DND-41 (cell line): Measurements from ENCODE around the gene CPPED1.

Experiments
- ATAC-seq: fragments of 200-7000 bp; cut with Tn5 transposase; 3 replicates; pipeline ENCODE4 v1.9.1; 2021; ENCODE audit warnings: low read depth; ENCODE audit not compliant: insufficient read depth
- DNase-seq: peaks from one replicate; pipeline ENCODE4 v3.0.0-alpha.2; 2020
- H2AFZ ChIP-seq: 2 replicates; pipeline ENCODE4 v1.6.0; 2012; ENCODE audit warnings: low read depth, low read length
- H3K27ac ChIP-seq: 2 replicates; pipeline ENCODE4 v1.5.1; 2012; ENCODE audit warnings: low read length, inconsistent platforms
- H3K27me3 ChIP-seq: fragments of 200-600 bp; sonication (generic); 2 replicates; pipeline ENCODE4 v1.6.0; 2012; ENCODE audit warnings: low read length, mild to moderate bottlenecking, inconsistent platforms; ENCODE audit not compliant: insufficient read depth, poor library complexity
- H3K36me3 ChIP-seq: 2 replicates; pipeline ENCODE4 v1.5.1; 2012; ENCODE audit warnings: low read length, inconsistent platforms; ENCODE audit not compliant: insufficient read depth
- H3K4me1 ChIP-seq: 2 replicates; pipeline ENCODE4 v1.5.1; 2012; ENCODE audit warnings: mild to moderate bottlenecking, low read length; ENCODE audit not compliant: insufficient read depth
- H3K4me2 ChIP-seq: 2 replicates; pipeline ENCODE4 v1.6.0; 2012; ENCODE audit warnings: mild to moderate bottlenecking, moderate library complexity, low read length, inconsistent platforms; ENCODE audit not compliant: insufficient read depth
- H3K4me3 ChIP-seq, 2 experiments: fragments of 200-600 bp in 1 of 2; shearing (Covaris generic) in 1 of 2; 2 replicates each; pipeline ENCODE4 v1.5.1; 2012 to 2016; ENCODE audit warnings: inconsistent platforms in 2 of 2, low read length in 2 of 2, mild to moderate bottlenecking in 2 of 2, low read depth in 1 of 2, moderate library complexity in 1 of 2
- H3K79me2 ChIP-seq: 2 replicates; pipeline ENCODE4 v1.6.0; 2012; ENCODE audit warnings: low read length, inconsistent platforms; ENCODE audit not compliant: insufficient read depth
- H3K9ac ChIP-seq: 2 replicates; pipeline ENCODE4 v1.6.0; 2012; ENCODE audit warnings: low read depth, mild to moderate bottlenecking, inconsistent platforms, low read length, moderate library complexity
- H3K9me3 ChIP-seq: 2 replicates; pipeline ENCODE4 v1.5.1; 2012; ENCODE audit warnings: low read length, moderate library complexity, mild to moderate bottlenecking, inconsistent platforms; ENCODE audit not compliant: insufficient read depth, severe bottlenecking
- H4K20me1 ChIP-seq: 2 replicates; pipeline ENCODE4 v1.6.0; 2012; ENCODE audit warnings: low read length; ENCODE audit not compliant: insufficient read depth
- CTCF ChIP-seq: IDR thresholded peaks from 2 replicates; pipeline ENCODE4 v1.5.1; 2012; ENCODE audit warnings: borderline replicate concordance, low read length, moderate library complexity, mild to moderate bottlenecking; ENCODE audit not compliant: poor library complexity, severe bottlenecking; ENCODE audit errors: extremely low read depth
- EZH2 ChIP-seq: IDR thresholded peaks from 3 replicates; pipeline ENCODE4 v1.6.1; 2012; ENCODE audit warnings: borderline replicate concordance, low read depth, mild to moderate bottlenecking, moderate library complexity, low read length, inconsistent platforms; ENCODE audit not compliant: severe bottlenecking

CPPED1 gene

GRCh38 chr16:12681653-12682052 lies 122.0 kb downstream of the CPPED1 start:
- Histone ChIP-seq H4K20me1 (no peaks in the 10 kb centered on the region), H3K36me3 (no peaks in the 10 kb centered on the region), H2AFZ (no peak overlapping the region), H3K27me3 (no peaks in the 10 kb centered on the region), H3K27ac (no peak overlapping the region), H3K9me3 (no peaks in the 10 kb centered on the region), H3K4me1 (peaks cover 11% of the 10 kb centered on the region), H3K9ac (no peak overlapping the region), H3K4me3 (no peak overlapping the region), H3K4me2 (no peak overlapping the region), H3K79me2 (no peaks in the 10 kb centered on the region)
- DNase-seq (no peak), ATAC-seq (no peak)
- TF ChIP-seq CTCF (no peak), EZH2 (no peak)

GRCh38 chr16:12680531-12680930 lies 123.2 kb downstream of the CPPED1 start:
- Histone ChIP-seq H4K20me1 (no peaks in the 10 kb centered on the region), H3K27me3 (no peaks in the 10 kb centered on the region), H3K36me3 (no peaks in the 10 kb centered on the region), H3K4me2 (no peak overlapping the region), H3K27ac (no peak overlapping the region), H3K9me3 (no peaks in the 10 kb centered on the region), H3K4me3 (no peak overlapping the region), H2AFZ (no peak overlapping the region), H3K9ac (no peak overlapping the region), H3K4me1 (peaks cover 11% of the 10 kb centered on the region), H3K79me2 (no peaks in the 10 kb centered on the region)
- DNase-seq (no peak), ATAC-seq (no peak)
- TF ChIP-seq EZH2, result no peak
- no peak for TF ChIP-seq CTCF

GRCh38 chr16:12679660-12680272 lies 123.9 kb downstream of the CPPED1 start:
- no peak overlapping the region for H3K27ac ChIP-seq
- DNase-seq, result no peak

More at GRCh38 chr16:12679660-12680272, 123.9 kb downstream of the CPPED1 start:
- H3K27me3 ChIP-seq, result no peaks in the 10 kb centered on the region
- TF ChIP-seq CTCF, result no peak
- no peak for TF ChIP-seq EZH2
- no peaks in the 10 kb centered on the region for H4K20me1 ChIP-seq
- H3K36me3 ChIP-seq, result no peaks in the 10 kb centered on the region
- no peak overlapping the region for H3K4me2 ChIP-seq
- peaks cover 11% of the 10 kb centered on the region for H3K4me1 ChIP-seq
- H2AFZ ChIP-seq, result no peak overlapping the region
- no peaks in the 10 kb centered on the region for H3K79me2 ChIP-seq
- no peak overlapping the region for H3K9ac ChIP-seq
- no peak for ATAC-seq
- H3K9me3 ChIP-seq, result no peaks in the 10 kb centered on the region
- no peak overlapping the region for H3K4me3 ChIP-seq
